Neural cell (in vitro differentiated cells): ENCODE measurements around the gene SREK1IP1.

ENCODE experiments used
- CTCF ChIP-seq: fragments of 450-650 bp; IDR thresholded peaks from 2 replicates; pipeline ENCODE4 v1.5.1; 2014; ENCODE audit warnings: antibody characterized with exemption, mild to moderate bottlenecking, moderate library complexity; ENCODE audit not compliant: poor library complexity, severe bottlenecking
- EP300 ChIP-seq: fragments of 450-650 bp; conservative IDR thresholded peaks from 2 replicates; pipeline ENCODE4 v1.6.1; 2014; ENCODE audit warnings: antibody characterized with exemption, mild to moderate bottlenecking, moderate library complexity; ENCODE audit not compliant: poor library complexity, severe bottlenecking
- EZH2 ChIP-seq: fragments of 200-600, 300-800 bp; shearing (Covaris generic), sonication (generic); IDR thresholded peaks from 2 replicates; pipeline ENCODE4 v1.6.1; 2014; ENCODE audit warnings: antibody characterized with exemption, low read length, borderline replicate concordance, mild to moderate bottlenecking; ENCODE audit not compliant: insufficient read depth, poor library complexity, severe bottlenecking
- POLR2AphosphoS5 ChIP-seq: IDR thresholded peaks from 2 replicates; pipeline ENCODE4 v1.6.1; 2012
- TAF1 ChIP-seq: IDR thresholded peaks from 2 replicates; pipeline ENCODE4 v1.6.1; 2012; ENCODE audit warnings: low read depth

- TF ChIP-seq CTCF (no peak), EZH2 (no peak), TAF1 (no peak), POLR2AphosphoS5 (no peak), EP300 (no peak)
Measured at GRCh38 chr5:64707191-64707590, 61.3 kb downstream of the SREK1IP1 start.
